Astrocyte of the spinal cord (primary cell): Measurements from ENCODE around the gene OPRM1.

ENCODE experiments used
- DNase-seq: peaks from one replicate; pipeline ENCODE4 v3.0.0; 2011; ENCODE audit warnings: low read depth, low spot score
- H3K4me3 ChIP-seq: 2 replicates; pipeline ENCODE4 v1.5.1; 2011; ENCODE audit warnings: low read depth, mild to moderate bottlenecking, low read length, moderate library complexity
- in situ Hi-C: cut with HindIII; loops from 2 replicates; pipeline ENCODE4 v1.10.0; 2017; ENCODE audit warnings: low sequenced_read_pairs
- TF ChIP-seq, protein P1 (sequence below): IDR thresholded peaks from 2 replicates; pipeline ENCODE4 v1.5.1; 2012; ENCODE audit warnings: low read depth, mild to moderate bottlenecking, low read length, inconsistent platforms

The OPRM1 gene

DNA sequence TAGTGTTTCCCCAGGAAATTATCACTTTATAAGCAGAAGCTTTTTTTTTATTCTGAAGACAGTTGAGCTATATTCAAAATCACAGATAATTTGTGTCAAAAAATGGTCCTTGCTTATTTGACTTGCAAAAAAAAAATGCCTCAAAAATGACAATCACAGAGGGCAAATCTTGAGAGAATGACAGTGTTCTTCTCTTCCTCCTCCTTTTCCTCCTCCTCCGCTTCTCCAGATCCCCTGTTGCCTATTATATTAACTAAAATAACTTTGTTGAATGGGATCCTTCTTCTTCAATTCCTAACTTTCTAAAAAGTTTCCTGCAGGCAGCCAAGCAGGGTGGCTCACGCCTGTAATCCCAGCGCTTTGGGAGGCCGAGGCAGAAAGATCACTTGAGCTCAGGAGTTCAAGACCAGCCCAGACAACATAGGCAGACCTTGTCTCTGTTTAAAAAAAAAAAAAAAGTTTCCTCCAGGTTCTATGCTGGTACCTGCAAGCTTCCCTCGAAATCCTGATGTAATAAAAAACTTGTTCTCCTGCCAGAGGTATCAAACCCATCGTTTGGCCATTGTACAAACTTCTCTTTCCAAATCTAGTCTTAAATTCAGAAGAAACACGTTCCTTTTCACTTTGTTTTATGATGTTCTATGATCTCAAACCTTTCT lies 189.0 kb downstream of the OPRM1 start:
- TF ChIP-seq, protein P1, sequence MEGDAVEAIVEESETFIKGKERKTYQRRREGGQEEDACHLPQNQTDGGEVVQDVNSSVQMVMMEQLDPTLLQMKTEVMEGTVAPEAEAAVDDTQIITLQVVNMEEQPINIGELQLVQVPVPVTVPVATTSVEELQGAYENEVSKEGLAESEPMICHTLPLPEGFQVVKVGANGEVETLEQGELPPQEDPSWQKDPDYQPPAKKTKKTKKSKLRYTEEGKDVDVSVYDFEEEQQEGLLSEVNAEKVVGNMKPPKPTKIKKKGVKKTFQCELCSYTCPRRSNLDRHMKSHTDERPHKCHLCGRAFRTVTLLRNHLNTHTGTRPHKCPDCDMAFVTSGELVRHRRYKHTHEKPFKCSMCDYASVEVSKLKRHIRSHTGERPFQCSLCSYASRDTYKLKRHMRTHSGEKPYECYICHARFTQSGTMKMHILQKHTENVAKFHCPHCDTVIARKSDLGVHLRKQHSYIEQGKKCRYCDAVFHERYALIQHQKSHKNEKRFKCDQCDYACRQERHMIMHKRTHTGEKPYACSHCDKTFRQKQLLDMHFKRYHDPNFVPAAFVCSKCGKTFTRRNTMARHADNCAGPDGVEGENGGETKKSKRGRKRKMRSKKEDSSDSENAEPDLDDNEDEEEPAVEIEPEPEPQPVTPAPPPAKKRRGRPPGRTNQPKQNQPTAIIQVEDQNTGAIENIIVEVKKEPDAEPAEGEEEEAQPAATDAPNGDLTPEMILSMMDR, result no peak
- DNase-seq, result no peak
- in situ Hi-C loops, result no loop called here
- H3K4me3 ChIP-seq, result no peak overlapping the region

GRCh38 chr6:154228521-154228905 lies 189.5 kb downstream of the OPRM1 start:
- DNase-seq, result no peak
- in situ Hi-C loops, result no loop called here
- no peak overlapping the region for H3K4me3 ChIP-seq
- TF ChIP-seq, protein P1, result no peak

DNA sequence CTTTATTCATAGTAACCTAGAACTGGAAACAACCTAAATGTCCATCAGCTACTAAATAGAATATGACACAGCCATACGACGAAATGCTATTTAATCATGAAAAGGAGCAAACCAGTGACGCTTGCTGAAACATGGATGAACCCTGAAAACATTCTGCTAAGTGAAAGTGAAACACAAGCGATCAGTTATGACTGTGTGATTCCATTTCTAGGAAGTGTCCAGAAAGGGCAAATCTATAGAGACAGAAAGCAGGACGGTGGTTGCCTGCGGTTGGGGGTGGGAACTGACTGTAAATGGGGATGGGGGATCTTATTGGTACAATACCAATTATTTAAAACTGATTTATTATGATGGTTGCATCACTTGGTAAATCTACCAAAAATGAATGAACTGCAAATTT lies 190.7 kb downstream of the OPRM1 start:
- no peak for DNase-seq
- TF ChIP-seq, protein P1, result no peak
- in situ Hi-C loops, result no loop called here
- no peak overlapping the region for H3K4me3 ChIP-seq

- TF ChIP-seq, protein P1, result no peak
- in situ Hi-C loops, result no loop called here
- no peak overlapping the region for H3K4me3 ChIP-seq
- DNase-seq, result no peak
These were observed 191.4 kb downstream of the OPRM1 start for GRCh38 chr6:154230393-154230792.

- H3K4me3 ChIP-seq, result no peak overlapping the region
- in situ Hi-C loops, result no loop called here
- no peak for DNase-seq
- TF ChIP-seq, protein P1, result no peak
These were observed 192.0 kb downstream of the OPRM1 start for GRCh38 chr6:154230910-154231595.

- in situ Hi-C loops, result no loop called here
- no peak overlapping the region for H3K4me3 ChIP-seq
- TF ChIP-seq, protein P1, result no peak
- DNase-seq, result peak; percentile 61
These were observed 193.2 kb downstream of the OPRM1 start for GRCh38 chr6:154232013-154232910.
